Neutrophil (primary cell): ENCODE data around the gene ANO8.

Source experiments
- H3K27ac ChIP-seq: fragments of 200-600 bp; sonication (generic); 2 replicates; pipeline ENCODE4 v1.5.1; 2016; ENCODE audit warnings: mild to moderate bottlenecking, moderate library complexity
- H3K27me3 ChIP-seq: fragments of 200-600 bp; sonication (generic); 2 replicates; pipeline ENCODE4 v1.6.0; 2016; ENCODE audit warnings: mild to moderate bottlenecking
- H3K36me3 ChIP-seq: fragments of 200-600 bp; sonication (generic); 2 replicates; pipeline ENCODE4 v1.5.1; 2017
- H3K4me1 ChIP-seq, 2 experiments: fragments of 200-600 bp in 1 of 2; sonication (generic) in 1 of 2; 1 replicate in 1 of 2; 2 replicates in 1 of 2; pipeline versions ENCODE4 v1.5.1 to v1.6.1; 2013 to 2016; ENCODE audit warnings: low read depth in 1 of 2, low read length in 1 of 2, mild to moderate bottlenecking in 1 of 2, moderate library complexity in 1 of 2; ENCODE audit not compliant: control insufficient read depth in 1 of 2, insufficient read depth in 1 of 2
- H3K4me3 ChIP-seq, 2 experiments: fragments of 200-600 bp in 1 of 2; sonication (generic) in 1 of 2; 1 replicate in 1 of 2; 2 replicates in 1 of 2; pipeline ENCODE4 v1.5.1; 2013 to 2016; ENCODE audit warnings: low read depth in 1 of 2, low read length in 1 of 2, mild to moderate bottlenecking in 1 of 2, moderate library complexity in 1 of 2
- H3K9me3 ChIP-seq: fragments of 200-600 bp; sonication (generic); 2 replicates; pipeline ENCODE4 v1.5.1; 2016
- CTCF ChIP-seq: fragments of 200-600 bp; sonication (generic); IDR thresholded peaks from 2 replicates; pipeline ENCODE4 v1.5.1; 2016; ENCODE audit warnings: antibody characterized with exemption

ANO8 gene

DNA sequence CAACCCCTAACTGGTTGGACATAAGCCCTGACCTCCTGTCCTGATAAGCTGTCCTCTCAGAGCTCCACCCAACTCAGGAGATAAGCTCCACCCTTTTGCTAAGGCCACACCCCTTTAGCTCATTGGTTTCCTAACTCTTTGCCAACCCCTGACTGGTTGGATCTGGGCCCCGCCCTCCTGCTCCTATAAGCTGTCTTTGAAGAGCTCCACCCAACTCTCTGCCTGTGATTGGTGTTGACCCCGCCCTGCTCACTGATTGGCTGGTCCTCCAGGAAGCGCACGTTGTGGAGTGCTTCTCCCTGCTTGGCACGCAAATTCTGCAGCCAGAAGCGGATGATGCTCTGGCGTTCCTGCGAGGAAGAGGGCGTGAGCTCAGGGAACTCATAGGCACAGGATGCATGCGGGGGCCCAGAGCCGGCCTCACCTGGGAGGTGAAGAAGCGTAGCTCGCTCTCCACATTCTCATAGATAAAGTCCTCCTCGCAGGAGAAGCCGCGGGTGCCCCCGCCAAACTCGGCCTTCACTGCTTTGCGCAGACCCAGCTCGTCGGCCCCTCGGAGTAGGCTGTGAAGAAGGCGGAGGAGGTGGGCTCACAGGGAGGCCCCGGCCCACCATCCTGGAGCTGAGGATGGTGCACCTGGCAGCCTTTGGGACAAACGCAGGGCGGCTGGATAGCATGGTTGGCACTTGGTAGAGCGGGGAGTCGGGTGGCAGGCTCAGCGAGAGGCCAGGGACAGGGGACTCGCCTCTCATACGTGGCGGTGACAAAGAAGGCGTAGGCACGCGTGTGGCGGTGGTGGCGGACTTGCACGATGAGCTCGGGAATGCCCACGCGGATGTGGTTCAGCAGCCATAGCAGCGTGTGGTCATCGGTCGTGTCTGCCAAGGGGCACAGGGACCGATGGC is 1.7 kb downstream of the ANO8 start:
- Histone ChIP-seq H3K27ac (no peak overlapping the region), H3K4me1 (peaks cover 51 to 52% of the 10 kb centered on the region in 2 experiments), H3K9me3 (no peaks in the 10 kb centered on the region), H3K36me3 (no peaks in the 10 kb centered on the region), H3K27me3 (peaks cover 76% of the 10 kb centered on the region), H3K4me3 (no peak overlapping the region)
- no peak for TF ChIP-seq CTCF

DNA sequence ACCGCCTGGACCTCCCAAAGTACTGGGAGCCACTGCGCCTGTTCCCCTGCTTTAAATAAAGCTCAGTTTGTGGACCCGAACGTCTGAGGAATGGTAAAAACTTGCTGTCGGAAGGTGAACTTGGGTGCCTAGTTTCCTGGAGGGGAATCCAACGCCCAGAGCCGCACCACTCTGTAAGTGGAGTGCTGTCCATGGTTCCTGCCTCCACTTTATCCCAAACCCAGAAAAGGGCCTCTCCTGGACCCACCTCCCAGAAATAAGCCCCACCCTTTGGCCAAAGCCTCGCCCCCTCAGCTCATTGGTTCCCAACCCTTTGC is 2.3 kb downstream of the ANO8 start:
- no peak for TF ChIP-seq CTCF
- peaks cover 76% of the 10 kb centered on the region for H3K27me3 ChIP-seq
- H3K27ac ChIP-seq, result no peak overlapping the region
- no peak overlapping the region for H3K4me3 ChIP-seq
- no peaks in the 10 kb centered on the region for H3K36me3 ChIP-seq
- H3K9me3 ChIP-seq, result no peaks in the 10 kb centered on the region
- peaks cover 45 to 48% of the 10 kb centered on the region in 2 experiments for H3K4me1 ChIP-seq

GRCh38 chr19:17331045-17331558 is 3.6 kb downstream of the ANO8 start:
- Histone ChIP-seq H3K27ac (no peak overlapping the region), H3K4me3 (no peak overlapping the region), H3K27me3 (peaks cover 87% of the 10 kb centered on the region), H3K4me1 (peaks cover 33 to 38% of the 10 kb centered on the region in 2 experiments), H3K36me3 (no peaks in the 10 kb centered on the region), H3K9me3 (no peaks in the 10 kb centered on the region)
- no peak for TF ChIP-seq CTCF

GRCh38 chr19:17330262-17331044 is 4.2 kb downstream of the ANO8 start:
- no peak overlapping the region for H3K4me3 ChIP-seq
- TF ChIP-seq CTCF, result no peak
- H3K4me1 ChIP-seq, result peaks cover 30 to 38% of the 10 kb centered on the region in 2 experiments

GRCh38 chr19:17329366-17330261 is 5.0 kb downstream of the ANO8 start:
- no peak for TF ChIP-seq CTCF
- H3K4me3 ChIP-seq, result peak overlapping the region in 1 of 2 experiments; percentile 67
- no peaks in the 10 kb centered on the region for H3K36me3 ChIP-seq
- H3K27ac ChIP-seq, result no peak overlapping the region
- peaks cover 22 to 30% of the 10 kb centered on the region in 2 experiments for H3K4me1 ChIP-seq
- no peaks in the 10 kb centered on the region for H3K9me3 ChIP-seq
- peaks cover 93% of the 10 kb centered on the region for H3K27me3 ChIP-seq

More at GRCh38 chr19:17330262-17331044, 4.2 kb downstream of the ANO8 start:
- Histone ChIP-seq H3K36me3 (no peaks in the 10 kb centered on the region), H3K9me3 (no peaks in the 10 kb centered on the region), H3K27ac (no peak overlapping the region), H3K27me3 (peaks cover 89% of the 10 kb centered on the region)
